KOPT-K1 (cell line): Measurements from ENCODE around the gene CARD14.
"Not testable (repeated sequence)": the region's sequence is repeated elsewhere in the genome, so short reads cannot be mapped to it uniquely, and the experiment has no call there.

ENCODE experiments used
- H3K27ac ChIP-seq: fragments of 200-600 bp; sonication (generic); 2 replicates; pipeline ENCODE4 v1.5.1; 2016; ENCODE audit warnings: antibody characterized with exemption, mild to moderate bottlenecking, low read depth, low read length; ENCODE audit not compliant: poor library complexity, severe bottlenecking
- H3K36me3 ChIP-seq: fragments of 200-600 bp; sonication (generic); 2 replicates; pipeline ENCODE4 v1.5.1; 2017; ENCODE audit warnings: antibody characterized with exemption, mild to moderate bottlenecking, low read length, moderate library complexity; ENCODE audit not compliant: insufficient read depth
- H3K9me3 ChIP-seq: fragments of 200-600 bp; sonication (generic); 2 replicates; pipeline ENCODE4 v1.5.1; 2017; ENCODE audit warnings: antibody characterized with exemption, low read length, mild to moderate bottlenecking; ENCODE audit not compliant: insufficient read depth, poor library complexity, severe bottlenecking

CARD14 gene

GRCh38 chr17:80251966-80252365 is 82.1 kb downstream of the CARD14 start:
- no peaks in the 10 kb centered on the region for H3K9me3 ChIP-seq
- H3K36me3 ChIP-seq: no peaks in the 10 kb centered on the region
- no peak overlapping the region for H3K27ac ChIP-seq

GRCh38 chr17:80252871-80253270 is 83.0 kb downstream of the CARD14 start:
- Histone ChIP-seq H3K27ac (no peak overlapping the region), H3K9me3 (no peaks in the 10 kb centered on the region), H3K36me3 (no peaks in the 10 kb centered on the region)

- H3K36me3 ChIP-seq: no peaks in the 10 kb centered on the region
- H3K27ac ChIP-seq: peak overlapping the region; percentile 85
Observed at GRCh38 chr17:80253631-80254395, 84.0 kb downstream of the CARD14 start.

GRCh38 chr17:80254396-80255251 is 84.8 kb downstream of the CARD14 start:
- Histone ChIP-seq H3K36me3 (no peaks in the 10 kb centered on the region), H3K27ac (peak overlapping the region; percentile 85), H3K9me3 (no peaks in the 10 kb centered on the region)

More at GRCh38 chr17:80253631-80254395, 84.0 kb downstream of the CARD14 start:
- H3K9me3 ChIP-seq: no peaks in the 10 kb centered on the region

GRCh38 chr17:80256034-80256350 is 86.2 kb downstream of the CARD14 start:
- no peaks in the 10 kb centered on the region for H3K9me3 ChIP-seq
- peak overlapping the region; percentile 85 for H3K27ac ChIP-seq
- H3K36me3 ChIP-seq: no peaks in the 10 kb centered on the region

- peak overlapping the region; percentile 83 for H3K27ac ChIP-seq
Observed at GRCh38 chr17:80257716-80258213, 87.9 kb downstream of the CARD14 start.

GRCh38 chr17:80258296-80258695 is 88.5 kb downstream of the CARD14 start:
- not testable (repeated sequence) for H3K9me3 ChIP-seq

More at GRCh38 chr17:80257716-80258213, 87.9 kb downstream of the CARD14 start:
- Histone ChIP-seq H3K36me3 (no peaks in the 10 kb centered on the region), H3K9me3 (no peaks in the 10 kb centered on the region)

More at GRCh38 chr17:80258296-80258695, 88.5 kb downstream of the CARD14 start:
- H3K36me3 ChIP-seq: not testable (repeated sequence)
- H3K27ac ChIP-seq: peak overlapping the region; percentile 83
